ENCODE data around the gene VTA1.
"Not testable (repeated sequence)": the region's sequence is repeated elsewhere in the genome, so short reads cannot be mapped to it uniquely, and the experiment has no call there.

The VTA1 gene

DNA sequence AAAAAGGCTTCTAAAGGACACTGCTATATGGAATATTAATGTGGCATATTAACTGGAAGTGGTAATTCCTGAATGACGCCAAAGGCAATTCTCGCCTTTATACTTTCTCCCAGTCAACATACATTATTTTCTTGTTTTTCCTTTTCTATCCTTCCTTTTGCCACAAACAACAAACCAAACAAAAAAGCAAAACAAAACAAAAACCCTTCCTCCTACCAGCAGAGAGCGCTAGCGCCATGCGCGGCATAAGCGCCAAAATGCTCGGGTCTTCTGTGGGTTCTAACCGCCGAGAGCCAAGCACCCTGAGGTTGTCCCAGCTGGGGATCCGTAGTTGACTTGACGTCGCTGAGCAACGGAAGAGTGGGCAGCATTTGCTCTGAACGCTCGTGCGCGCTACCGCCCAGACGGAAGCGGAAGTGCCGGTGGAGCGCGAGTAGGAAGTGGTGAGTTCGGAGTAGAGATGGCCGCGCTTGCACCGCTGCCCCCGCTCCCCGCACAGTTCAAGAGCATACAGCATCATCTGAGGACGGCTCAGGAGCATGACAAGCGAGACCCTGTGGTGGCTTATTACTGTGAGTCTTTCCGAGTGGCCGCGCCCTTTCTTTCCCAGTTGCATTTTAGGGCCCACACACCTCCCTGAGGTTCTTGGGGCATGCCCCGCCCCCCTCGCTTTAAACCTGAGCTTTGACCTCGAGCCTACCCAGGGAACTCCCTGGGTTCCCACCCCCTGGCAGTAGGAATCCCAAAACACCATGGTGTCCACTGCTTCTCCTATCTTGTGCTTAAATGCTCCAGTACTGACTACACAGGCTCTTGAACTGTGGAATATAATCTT, at the start of gene VTA1, which contains the start of gene NMBR:
Gene VTA1, plus strand, starts transcription at position 436 of the 835 bp plus-strand sequence. Its CDS starts 25 bp downstream, at position 461.
Gene NMBR, minus strand, starts transcription at position 295 of the 835 bp plus-strand sequence. CDS start 58,464 bp downstream, outside the sequence.
- peak; percentile 85 to 89 for DNase-seq (ENCODE audit: low read depth in 2 of 2)

- DNase-seq (ENCODE audit: low read depth in 2 of 2) = not testable (repeated sequence)
Observed at GRCh38 chr6:142104820-142105219, 42.2 kb upstream of the VTA1 start.

DNA sequence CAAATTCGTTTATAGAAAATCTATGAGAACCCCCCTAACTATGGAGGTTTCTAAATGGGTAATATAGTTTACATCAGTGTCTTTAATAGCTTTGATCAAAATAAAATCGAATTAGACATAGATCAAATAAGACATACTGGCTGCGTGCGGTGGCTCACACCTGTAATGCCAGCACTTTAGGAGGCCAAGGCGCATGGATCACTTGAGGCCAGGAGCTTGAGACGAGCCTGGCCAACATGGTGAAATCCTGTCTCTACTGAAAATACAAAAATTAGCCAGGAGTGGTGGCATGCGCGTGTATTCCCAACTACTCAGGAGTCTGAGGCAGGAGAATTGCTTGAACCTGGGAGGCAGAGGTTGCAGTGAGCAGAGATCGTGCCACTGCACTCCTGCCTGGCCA, 36.2 kb upstream of the VTA1 start:
- DNase-seq (ENCODE audit: low read depth in 2 of 2) = not testable (repeated sequence)

- peak; percentile 7 to 39 for DNase-seq (ENCODE audit: low read depth in 2 of 2)
Observed at GRCh38 chr6:142112451-142113061, 34.5 kb upstream of the VTA1 start.

DNA sequence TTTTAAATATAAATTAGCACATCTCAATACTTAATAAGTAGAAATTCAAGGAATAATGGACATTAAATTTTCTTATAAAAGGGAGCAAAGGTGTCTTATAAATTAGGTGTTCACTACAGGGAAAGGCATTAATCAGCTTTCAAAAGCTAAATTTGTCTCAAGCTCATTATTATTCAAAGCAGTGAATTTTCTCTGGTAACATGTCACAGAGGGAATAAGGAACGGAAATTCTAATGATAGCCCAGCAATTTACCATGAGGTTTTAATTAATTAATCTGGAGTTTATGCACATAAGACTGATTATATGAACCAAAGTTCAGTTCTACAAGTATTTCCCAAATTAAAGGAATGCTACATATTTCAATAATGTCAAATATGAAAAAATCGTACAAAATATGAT, 29.7 kb upstream of the VTA1 start:
- DNase-seq (ENCODE audit: low read depth in 2 of 2) = no peak

DNA sequence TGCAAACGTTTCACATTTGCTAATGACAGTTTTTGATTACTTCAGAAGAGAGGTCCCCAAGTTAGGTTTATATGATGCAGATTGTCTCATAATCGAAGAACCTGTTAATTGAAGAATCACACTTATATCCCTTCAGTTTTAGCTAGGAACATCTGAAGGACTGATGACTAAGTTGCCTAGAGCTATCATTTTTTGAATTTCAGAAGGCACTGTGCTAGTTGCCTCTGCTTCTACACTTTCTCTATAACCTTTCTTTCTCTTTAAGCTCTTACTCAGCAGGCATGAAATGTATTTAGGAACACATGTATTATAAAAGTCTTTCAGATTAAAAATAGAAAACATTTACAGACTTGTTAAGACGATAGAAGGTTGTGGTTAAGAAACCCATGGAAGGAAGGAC, 28.7 kb upstream of the VTA1 start:
- DNase-seq (ENCODE audit: low read depth in 2 of 2) = no peak

GRCh38 chr6:142118925-142119324, 28.1 kb upstream of the VTA1 start:
- DNase-seq (ENCODE audit: low read depth in 2 of 2) = no peak

- no peak for DNase-seq (ENCODE audit: low read depth in 2 of 2)
Observed at GRCh38 chr6:142121342-142121741, 25.7 kb upstream of the VTA1 start.

DNA sequence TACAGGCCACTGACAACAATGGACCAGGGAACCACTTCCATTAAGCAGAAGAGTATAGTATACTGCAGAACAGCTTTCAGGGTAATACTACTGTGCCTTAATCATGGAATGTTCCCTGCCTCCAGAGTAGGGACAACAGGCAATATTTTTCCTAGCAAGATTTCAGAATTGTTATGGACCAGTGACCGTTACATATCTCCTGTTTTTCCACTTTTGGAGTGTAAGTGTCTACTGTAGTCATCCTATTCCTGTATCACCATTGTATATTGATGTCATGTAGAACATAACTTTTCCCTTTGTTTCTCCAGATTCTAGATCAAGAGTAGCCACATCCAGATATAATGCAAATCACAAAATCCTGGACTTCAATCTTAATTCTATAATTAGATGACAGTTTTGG, 16.2 kb upstream of the VTA1 start:
- no peak for DNase-seq (ENCODE audit: low read depth in 2 of 2)

DNA sequence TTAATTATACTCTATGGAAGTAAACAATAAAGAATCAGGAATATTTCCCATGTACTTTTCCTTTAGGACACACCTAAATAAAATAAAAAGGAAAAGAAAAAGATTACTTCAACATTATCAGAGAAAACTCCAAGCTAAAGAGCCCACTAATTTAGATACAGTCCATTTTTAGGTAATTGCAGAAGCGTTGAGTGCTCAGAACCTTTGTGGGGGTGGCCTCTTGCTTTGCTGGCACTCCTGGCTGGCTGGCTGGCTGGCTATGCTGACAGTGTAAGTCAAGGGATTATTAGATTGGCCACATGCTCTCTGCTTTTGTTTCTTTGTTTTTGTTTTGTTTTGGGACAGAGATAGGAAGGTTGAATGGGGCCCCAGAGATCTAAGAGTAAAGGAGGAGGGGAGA, 14.4 kb upstream of the VTA1 start, which contains the start of gene GJE1:
Gene GJE1, plus strand, starts transcription at position 301 of the 400 bp plus-strand sequence. CDS start 234 bp downstream, outside the sequence.
- DNase-seq (ENCODE audit: low read depth in 2 of 2) = no peak

- DNase-seq (ENCODE audit: low read depth in 2 of 2) = no peak
Observed at GRCh38 chr6:142138876-142139275, 8.2 kb upstream of the VTA1 start.

DNA sequence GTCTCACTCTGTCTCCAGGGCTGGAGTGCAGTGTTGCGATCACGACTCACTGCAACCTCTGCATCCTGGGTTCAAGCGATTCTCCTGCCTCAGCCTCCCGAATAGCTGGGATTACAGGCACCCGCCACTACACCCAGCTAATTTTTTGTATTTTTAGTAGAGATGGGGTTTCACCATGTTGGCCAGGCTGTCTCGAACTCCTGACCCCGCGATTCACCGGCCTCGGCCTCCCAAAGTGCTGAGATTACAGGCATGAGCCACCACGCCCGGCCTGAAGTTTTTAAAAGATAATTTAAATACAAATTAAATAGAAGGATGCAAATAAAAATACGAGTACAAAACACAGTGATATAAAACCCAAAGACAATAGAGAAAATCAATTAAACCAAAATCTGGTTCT, 5.5 kb upstream of the VTA1 start:
- DNase-seq (ENCODE audit: low read depth in 2 of 2) = not testable (repeated sequence)

DNA sequence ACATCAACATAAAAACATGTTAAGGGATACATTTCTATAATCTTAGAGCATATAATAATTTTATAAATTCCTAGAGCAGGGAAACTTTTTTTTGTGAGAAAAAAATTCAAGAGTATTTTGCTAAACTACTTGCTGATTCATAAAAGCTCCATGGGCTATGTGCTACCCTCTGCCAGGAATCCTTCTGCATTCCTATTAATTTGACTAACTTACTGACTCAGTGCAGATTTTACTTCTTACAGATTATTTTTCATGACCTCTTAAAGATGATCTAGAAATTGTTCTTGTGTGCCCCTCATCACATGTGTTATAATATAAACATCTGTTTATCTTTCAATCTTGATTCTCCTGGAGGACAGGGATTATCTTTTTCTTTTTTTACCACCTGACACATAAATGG, 5.7 kb downstream of the VTA1 start:
- no peak for DNase-seq (ENCODE audit: low read depth in 2 of 2)

DNA sequence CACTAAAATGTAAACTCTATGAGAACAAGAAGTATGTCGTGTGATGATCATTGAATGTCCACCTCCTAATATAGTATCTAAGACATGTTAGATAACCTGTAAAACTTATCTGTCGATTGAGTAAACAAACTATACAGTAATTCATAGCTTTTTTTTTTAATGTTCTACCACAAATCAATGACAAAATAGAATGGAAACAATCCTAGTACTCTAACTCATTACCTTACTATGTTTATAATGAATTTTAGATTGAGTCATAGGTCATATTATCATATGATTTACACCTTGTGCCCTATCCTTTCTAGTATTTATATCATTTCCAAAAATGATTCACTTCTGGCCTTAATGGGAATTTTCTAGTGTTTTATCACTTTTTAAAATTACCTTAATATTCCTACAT, 6.1 kb downstream of the VTA1 start:
- DNase-seq (ENCODE audit: low read depth in 2 of 2) = no peak

DNA sequence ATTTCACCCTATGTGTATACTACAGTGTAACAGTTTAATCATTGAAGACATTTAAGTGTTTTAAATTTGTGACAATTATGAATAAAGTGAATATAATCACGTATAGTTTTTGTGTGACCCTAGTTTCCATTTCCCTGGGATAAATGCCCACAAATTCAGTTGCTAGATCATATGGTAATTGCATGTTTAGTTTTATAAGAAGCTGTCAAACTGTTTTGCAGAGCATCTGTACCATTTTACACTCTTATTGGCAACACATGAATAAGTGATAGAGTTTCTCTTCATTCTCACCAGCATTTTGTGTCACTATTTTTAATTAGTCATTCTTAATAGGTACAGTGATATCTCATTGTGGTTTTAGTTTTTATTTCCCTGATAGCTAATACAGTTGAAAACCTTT, 7.3 kb downstream of the VTA1 start:
- no peak for DNase-seq (ENCODE audit: low read depth in 2 of 2)

DNA sequence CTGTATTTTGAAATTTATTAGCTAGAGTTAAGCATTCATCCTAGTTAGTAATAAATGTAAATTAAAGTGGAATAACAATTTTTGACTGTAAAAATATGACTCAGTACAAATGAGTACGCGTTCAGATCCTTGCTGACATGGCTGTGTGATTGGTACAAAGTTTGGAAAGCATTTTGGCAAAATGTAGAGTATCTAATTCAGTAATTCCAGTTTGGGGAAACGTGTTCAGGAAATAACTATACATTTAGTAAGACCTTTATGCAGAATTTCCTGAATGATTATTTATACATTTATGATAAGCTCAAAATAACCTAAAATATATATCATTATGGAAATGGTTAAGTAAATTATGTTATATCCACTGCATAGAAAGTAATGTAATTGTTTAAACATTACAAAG, 8.0 kb downstream of the VTA1 start:
- DNase-seq (ENCODE audit: low read depth in 2 of 2) = no peak

DNA sequence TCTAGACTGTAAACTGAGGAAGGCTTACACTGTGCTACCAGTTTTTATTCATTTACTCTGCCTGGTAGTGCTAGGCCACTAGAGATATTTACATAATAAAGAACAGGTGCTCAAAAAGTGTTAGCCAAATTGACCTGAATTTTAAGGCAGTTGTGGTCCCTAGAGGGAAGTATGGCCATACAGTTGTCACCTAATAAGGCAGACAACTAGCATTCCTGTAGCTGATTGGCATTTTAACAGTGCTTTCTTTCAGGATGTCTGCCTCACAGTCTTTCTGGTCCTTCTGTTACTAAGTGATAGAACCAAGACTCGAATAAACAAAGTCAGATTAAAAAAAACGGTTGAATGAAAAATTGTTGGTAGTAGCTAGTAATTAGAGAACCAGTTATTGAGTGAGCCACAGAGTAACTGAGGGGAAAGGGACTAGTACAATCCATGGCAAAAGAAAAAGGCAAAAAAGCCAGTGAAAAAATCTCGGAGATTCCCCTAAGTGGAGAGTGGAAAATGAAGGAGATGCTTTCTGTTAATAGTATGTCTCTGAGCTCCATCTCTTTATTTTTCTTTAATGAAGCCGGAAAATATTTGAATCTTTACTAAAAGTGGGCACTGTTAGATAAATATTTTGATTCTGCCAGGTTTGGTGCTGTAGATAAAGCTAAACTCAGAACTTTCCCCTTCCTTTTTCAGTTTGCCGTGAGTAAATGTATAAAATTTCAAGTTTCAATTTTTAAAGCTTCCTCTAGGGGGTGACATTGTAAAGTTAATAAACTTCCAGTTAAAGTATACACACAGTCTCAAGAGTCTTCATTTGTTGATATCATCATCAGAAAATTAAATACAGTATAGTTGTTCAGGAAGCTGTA, 9.1 kb downstream of the VTA1 start:
- no peak for DNase-seq (ENCODE audit: low read depth in 2 of 2)

DNA sequence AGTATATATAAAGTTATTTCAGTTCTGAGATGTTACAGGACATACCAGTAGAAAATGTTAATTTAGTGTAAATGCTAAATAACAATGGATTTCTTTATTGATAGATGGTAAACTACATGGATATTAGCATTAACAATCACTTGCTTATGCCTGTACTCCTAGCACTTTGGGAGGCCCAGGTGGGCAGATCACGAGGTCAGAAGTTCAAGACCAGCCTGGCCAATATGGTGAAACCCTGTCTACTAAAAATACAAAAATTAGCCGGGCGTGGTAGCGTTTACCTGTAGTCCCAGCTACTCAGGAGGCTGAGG, 9.7 kb downstream of the VTA1 start:
- DNase-seq (ENCODE audit: low read depth in 2 of 2) = not testable (repeated sequence)

DNA sequence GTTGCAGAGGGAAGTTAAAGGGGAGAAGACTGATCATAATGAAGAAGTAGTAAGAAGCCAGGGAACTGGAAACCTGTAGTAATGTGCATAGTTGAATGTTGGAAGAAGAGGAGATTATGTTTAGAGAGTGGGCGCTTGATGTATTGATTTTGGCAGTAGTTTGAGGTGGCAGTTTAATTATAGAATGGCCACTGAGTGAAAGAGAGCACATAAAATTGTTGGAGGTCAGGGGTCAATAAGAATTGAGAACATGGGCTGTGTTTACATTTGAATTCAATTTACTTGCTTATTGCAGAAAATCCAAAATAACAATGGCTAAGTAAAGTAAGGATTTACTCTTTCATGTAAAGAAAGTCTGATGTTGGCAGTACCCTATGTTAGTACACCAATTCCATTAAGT, 15.7 kb downstream of the VTA1 start:
- DNase-seq (ENCODE audit: low read depth in 2 of 2) = no peak

- no peak for DNase-seq (ENCODE audit: low read depth in 2 of 2)
Observed at GRCh38 chr6:142165227-142165626, 18.2 kb downstream of the VTA1 start.

- no peak for DNase-seq (ENCODE audit: low read depth in 2 of 2)
Observed at GRCh38 chr6:142167071-142167470, 20.0 kb downstream of the VTA1 start.

DNA sequence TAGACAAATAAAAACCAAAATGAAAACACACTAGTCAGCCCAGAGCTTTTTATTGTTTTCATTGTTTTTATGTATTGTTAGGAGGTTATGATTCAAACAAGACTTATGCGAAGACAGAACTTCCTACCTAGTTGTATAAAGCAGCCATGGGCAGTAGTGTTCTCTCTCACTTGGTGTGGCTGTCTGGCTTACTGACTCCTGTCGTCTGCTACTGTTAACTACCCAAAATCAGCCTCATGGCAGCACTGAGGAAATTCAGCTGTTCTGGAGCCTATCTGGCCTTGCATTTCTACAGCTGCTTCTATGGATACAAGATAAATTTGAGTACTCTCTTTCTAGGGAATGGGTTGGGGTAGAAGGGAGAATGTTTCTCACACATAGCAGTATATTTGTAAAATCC, 20.4 kb downstream of the VTA1 start:
- no peak for DNase-seq (ENCODE audit: low read depth in 2 of 2)

Data from stimulated activated CD8-positive, alpha-beta memory T cell treated with anti-CD3 and anti-CD28 coated beads, Interleukin-2, amount 100 ng/mL, for 1 hour (primary cell).